Femur (tissue), 1 donor: ENCODE results near the gene KCNJ6.

Experiments
- DNase-seq: peaks from one replicate; pipeline ENCODE4 v3.0.0-alpha.2; 2017

Gene KCNJ6

GRCh38 chr21:37808261-37808660, 108.0 kb downstream of the KCNJ6 start:
- DNase-seq, result no peak

- no peak for DNase-seq
These were observed 111.0 kb downstream of the KCNJ6 start for GRCh38 chr21:37805266-37805665.

GRCh38 chr21:37804001-37804400, 112.3 kb downstream of the KCNJ6 start:
- DNase-seq, result no peak

GRCh38 chr21:37803101-37803651, 113.1 kb downstream of the KCNJ6 start:
- no peak for DNase-seq

GRCh38 chr21:37800456-37801061, 115.7 kb downstream of the KCNJ6 start:
- no peak for DNase-seq

- DNase-seq, result no peak
These were observed 116.2 kb downstream of the KCNJ6 start for GRCh38 chr21:37800057-37800455.

GRCh38 chr21:37799211-37800056, 116.8 kb downstream of the KCNJ6 start:
- no peak for DNase-seq

- no peak for DNase-seq
These were observed 118.9 kb downstream of the KCNJ6 start for GRCh38 chr21:37797403-37797802.

GRCh38 chr21:37796011-37796410, 120.2 kb downstream of the KCNJ6 start:
- no peak for DNase-seq

- DNase-seq, result no peak
These were observed 122.6 kb downstream of the KCNJ6 start for GRCh38 chr21:37793660-37794059.

- no peak for DNase-seq
These were observed 124.2 kb downstream of the KCNJ6 start for GRCh38 chr21:37792046-37792445.

GRCh38 chr21:37790905-37791304, 125.4 kb downstream of the KCNJ6 start:
- no peak for DNase-seq

- no peak for DNase-seq
These were observed 127.8 kb downstream of the KCNJ6 start for GRCh38 chr21:37788503-37788902.

GRCh38 chr21:37787456-37787855, 128.8 kb downstream of the KCNJ6 start:
- DNase-seq, result no peak

GRCh38 chr21:37784591-37785318, 131.5 kb downstream of the KCNJ6 start:
- DNase-seq, result no peak

GRCh38 chr21:37783016-37783415, 133.2 kb downstream of the KCNJ6 start:
- DNase-seq, result no peak

GRCh38 chr21:37780991-37781983, 135.0 kb downstream of the KCNJ6 start:
- DNase-seq, result no peak

GRCh38 chr21:37771181-37771580, 145.1 kb downstream of the KCNJ6 start:
- no peak for DNase-seq

- DNase-seq, result no peak
These were observed 145.8 kb downstream of the KCNJ6 start for GRCh38 chr21:37770461-37770860.

- no peak for DNase-seq
These were observed 146.6 kb downstream of the KCNJ6 start for GRCh38 chr21:37769656-37770055.

- DNase-seq, result no peak
These were observed 148.3 kb downstream of the KCNJ6 start for GRCh38 chr21:37767984-37768383.

GRCh38 chr21:37766129-37766528, 150.1 kb downstream of the KCNJ6 start:
- DNase-seq, result no peak
